ENCODE data around the gene PREX1.

Gene PREX1

GRCh38 chr20:48717095-48717672, 110.6 kb downstream of the PREX1 start:
- no peak overlapping the region for H3K4me3 ChIP-seq
- peak overlapping the region in 11 of 21 experiments; percentile 3 to 88 (median 75) for H3K27ac ChIP-seq

DNA sequence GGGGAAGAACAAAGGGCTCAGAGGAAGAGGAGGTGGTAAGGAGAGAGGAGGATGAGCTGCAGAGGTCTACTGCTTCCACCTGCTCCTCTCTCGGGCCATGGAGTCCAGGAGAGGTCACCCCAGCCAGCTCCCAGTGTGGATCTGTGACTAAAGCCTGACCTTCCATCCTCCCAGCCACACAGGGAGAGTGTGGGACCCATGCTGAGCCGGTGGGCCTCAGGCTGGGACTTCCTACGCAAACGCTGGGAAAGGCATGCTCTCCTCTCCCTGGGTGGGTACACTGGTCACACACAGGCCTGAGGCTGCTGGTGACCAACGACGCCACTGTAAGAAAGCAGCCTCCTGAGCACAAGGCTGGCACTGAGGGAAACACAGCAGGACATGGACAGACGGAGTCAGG, 111.3 kb downstream of the PREX1 start:
- H3K27ac ChIP-seq: peak overlapping the region in 15 of 21 experiments; percentile 34 to 88 (median 71)
- no peak overlapping the region for H3K4me3 ChIP-seq

GRCh38 chr20:48716086-48716485, 111.7 kb downstream of the PREX1 start:
- H3K27ac ChIP-seq: peak overlapping the region in 15 of 21 experiments; percentile 34 to 88 (median 71)
- no peak overlapping the region for H3K4me3 ChIP-seq

- peak overlapping the region in 2 of 21 experiments; percentile 81 to 88 for H3K27ac ChIP-seq
Observed at GRCh38 chr20:48714764-48715163, 113.0 kb downstream of the PREX1 start.

DNA sequence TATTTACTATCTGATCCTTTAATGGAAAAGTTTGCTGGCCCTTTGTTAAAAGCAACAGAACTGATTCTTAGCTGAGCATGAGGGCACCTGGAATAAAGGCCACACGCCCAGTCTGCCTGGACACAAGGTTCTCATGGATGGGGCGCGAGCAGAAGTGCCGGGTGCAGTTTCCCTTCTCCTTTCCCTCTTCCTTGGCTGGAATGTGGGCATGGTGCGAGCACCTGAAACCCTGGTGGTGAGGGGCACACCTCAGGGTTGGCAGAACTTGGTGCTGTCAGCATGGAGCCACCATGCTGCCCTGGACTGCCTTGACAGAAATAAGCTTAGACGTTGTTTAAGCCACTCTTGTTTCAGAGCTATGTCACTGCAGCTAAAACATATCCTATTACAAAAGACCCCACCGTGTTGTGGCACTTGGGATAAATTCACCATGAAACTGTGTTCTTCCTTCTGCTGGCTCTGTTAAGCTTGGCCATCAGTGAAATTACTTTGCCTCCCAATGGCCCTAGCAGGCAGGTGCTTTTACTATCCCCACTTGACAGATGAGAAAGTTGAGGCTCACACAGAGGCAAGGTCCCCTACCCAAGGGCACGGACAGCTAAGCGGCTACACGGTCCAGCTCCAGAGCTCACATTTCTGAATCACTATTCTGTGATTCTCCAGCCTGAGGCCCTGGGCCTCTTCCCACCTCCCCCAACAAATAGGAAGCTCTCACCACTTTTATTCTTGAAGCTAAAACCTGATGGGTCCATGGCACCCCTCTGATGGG, 115.9 kb downstream of the PREX1 start:
- H3K27ac ChIP-seq: peak overlapping the region in 3 of 21 experiments; percentile 21 to 53 (median 30)

More at GRCh38 chr20:48714764-48715163, 113.0 kb downstream of the PREX1 start:
- H3K4me3 ChIP-seq: no peak overlapping the region

DNA sequence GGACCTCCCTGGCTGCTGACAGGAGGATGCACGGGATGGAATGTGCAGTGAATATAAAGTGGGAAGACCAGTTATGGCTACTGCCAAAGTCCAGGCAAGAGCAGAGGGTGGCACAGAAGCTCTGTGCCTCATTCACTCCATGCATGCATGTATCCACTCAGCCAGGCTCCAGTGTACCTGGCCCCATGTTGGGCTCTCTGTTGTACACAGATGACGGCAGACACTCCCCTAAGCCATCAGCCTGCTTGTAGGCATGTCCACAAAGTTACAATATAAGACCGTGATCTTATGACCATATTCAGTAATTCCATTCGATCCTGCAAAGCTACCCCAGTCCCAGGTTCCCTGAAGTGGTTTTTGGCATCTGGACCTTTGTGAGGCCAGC, 116.8 kb downstream of the PREX1 start:
- Histone ChIP-seq H3K27ac (no peak overlapping the region), H3K4me3 (no peak overlapping the region)

More for the DNA sequence above, 115.9 kb downstream of the PREX1 start:
- no peak overlapping the region for H3K4me3 ChIP-seq

DNA sequence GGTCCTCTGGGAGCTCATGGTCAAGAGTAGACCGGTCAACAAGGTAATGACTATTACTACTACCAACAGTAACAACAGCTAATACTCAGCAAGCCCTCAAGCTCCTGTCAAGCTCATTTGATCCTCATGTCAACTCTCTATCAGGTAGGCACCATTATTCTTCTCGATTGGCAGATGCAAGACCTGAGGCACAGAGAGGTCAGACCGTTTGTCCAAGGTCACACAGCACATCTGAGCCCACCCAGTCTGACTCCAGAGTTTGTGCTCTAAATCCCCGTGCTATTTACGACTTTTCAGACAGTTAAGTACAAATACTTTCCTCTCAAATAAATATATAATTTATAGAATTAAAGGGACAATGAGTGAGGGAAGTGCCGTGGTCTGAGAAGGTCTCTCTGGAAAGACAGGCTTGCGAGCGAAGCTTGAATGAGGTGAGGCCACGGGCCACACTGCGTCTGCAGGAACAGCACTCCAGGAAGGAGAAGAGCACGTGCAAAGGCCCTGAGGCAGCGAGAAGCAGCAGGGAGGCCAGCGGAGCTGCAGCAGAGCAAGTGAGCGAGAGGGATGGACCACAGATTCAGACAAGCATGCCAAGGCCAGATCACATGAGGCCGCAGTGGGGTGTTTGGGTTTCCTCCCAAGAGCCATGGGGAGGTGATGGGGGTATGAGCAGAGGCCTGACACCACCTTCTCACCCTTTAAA, 117.3 kb downstream of the PREX1 start:
- no peak overlapping the region for H3K4me3 ChIP-seq
- H3K27ac ChIP-seq: no peak overlapping the region

DNA sequence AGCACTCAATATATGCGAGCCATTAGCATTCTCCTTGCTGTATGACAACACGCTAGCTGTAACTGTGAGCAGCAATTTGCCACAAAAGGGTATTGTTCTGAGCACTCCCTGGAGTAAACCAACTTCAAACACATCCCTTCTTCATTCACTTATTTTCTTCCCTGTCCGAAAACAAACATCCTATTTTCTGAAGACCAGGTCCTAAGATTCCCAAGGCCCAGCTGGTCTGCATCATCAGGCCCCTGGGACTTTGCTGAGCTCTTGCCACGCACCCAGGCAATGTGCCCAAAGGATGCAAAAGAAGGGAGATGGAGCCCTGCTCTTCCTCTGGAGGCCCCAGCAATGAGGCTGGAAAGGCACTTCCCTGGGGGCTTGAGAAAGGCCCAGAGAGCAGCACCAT, 118.1 kb downstream of the PREX1 start:
- no peak overlapping the region for H3K4me3 ChIP-seq
- H3K27ac ChIP-seq: no peak overlapping the region

- H3K27ac ChIP-seq: no peak overlapping the region
- H3K4me3 ChIP-seq: no peak overlapping the region
Observed at GRCh38 chr20:48709058-48709691, 118.6 kb downstream of the PREX1 start.

GRCh38 chr20:48708630-48709029, 119.2 kb downstream of the PREX1 start:
- no peak overlapping the region for H3K4me3 ChIP-seq
- H3K27ac ChIP-seq: no peak overlapping the region

GRCh38 chr20:48708116-48708515, 119.7 kb downstream of the PREX1 start:
- peak overlapping the region in 1 of 21 experiments; percentile 76 for H3K27ac ChIP-seq
- no peak overlapping the region for H3K4me3 ChIP-seq

DNA sequence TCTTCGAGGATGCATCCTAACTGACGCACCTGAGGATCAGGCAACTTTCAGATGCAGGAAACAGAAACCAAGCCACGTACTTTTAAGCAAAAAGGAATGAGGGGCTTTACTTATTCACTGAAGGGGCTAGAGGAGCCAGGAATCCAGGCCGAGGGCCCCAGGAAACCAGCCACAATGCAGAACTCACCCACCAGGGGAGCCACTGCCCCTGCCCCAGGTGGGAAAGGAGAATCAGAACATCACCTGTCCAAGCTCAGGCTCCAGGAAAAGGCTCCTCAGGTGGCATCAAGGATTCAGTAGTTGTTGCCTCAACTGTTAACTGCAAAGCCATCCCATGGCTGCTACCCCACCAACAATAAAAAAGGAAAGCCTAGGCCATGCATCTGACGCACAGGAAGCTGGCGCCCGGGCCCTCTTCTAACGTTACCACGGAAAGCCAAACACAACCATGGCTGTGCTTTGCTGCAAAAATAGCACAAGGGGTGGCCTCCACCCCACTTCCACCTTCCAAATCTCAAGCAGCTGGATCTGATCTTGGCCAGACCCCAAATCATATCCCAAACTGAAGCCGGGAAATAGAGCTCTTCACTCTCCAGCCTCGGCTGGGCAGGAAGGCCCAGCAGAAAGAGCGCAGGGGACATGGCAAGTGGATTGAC, 121.0 kb downstream of the PREX1 start:
- Histone ChIP-seq H3K27ac (peak overlapping the region in 10 of 21 experiments; percentile 15 to 76 (median 51)), H3K4me3 (no peak overlapping the region)

- H3K4me3 ChIP-seq: no peak overlapping the region
- H3K27ac ChIP-seq: peak overlapping the region in 8 of 21 experiments; percentile 15 to 76 (median 57)
Observed at GRCh38 chr20:48706116-48706656, 121.6 kb downstream of the PREX1 start.

DNA sequence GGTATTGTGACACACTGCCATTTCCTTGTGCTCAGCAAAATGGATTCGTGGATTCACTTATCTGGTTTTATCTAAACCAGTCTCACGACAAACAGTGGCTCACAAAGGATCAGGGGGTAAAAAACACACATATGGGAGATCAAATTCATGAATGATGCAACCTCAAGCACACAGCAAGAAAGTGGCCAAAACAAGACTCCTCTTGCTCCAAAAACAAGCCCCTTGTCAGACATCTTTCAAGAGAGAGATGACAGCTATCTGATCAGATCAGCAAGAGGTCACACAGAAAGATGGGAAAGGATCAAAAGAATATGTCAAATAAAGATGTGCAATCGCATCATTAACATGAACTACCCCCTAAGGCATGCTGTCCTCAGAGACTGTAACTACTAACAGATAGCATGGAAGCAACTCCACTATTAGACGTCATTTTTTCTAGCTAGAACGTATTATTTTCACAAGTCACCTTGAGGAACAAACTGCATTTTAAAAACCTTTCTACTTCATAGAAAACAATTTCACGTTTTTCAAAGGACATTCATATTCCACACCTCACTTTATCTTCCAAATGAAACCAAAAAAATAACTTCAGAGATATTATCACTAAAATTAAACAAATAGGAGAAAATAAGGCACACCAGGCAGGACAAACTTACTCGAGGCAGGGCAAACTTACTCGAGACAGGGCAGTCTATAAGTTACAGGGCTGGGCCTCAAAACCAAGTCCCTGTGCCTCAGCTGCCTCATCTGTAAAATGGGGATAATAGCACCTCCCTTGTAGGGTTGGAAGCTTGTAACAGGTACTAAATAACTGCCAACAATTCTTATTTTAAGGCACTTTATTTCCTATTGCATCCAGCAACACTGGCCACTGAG, 122.3 kb downstream of the PREX1 start:
- Histone ChIP-seq H3K4me3 (no peak overlapping the region), H3K27ac (peak overlapping the region in 7 of 21 experiments; percentile 25 to 76 (median 49))

DNA sequence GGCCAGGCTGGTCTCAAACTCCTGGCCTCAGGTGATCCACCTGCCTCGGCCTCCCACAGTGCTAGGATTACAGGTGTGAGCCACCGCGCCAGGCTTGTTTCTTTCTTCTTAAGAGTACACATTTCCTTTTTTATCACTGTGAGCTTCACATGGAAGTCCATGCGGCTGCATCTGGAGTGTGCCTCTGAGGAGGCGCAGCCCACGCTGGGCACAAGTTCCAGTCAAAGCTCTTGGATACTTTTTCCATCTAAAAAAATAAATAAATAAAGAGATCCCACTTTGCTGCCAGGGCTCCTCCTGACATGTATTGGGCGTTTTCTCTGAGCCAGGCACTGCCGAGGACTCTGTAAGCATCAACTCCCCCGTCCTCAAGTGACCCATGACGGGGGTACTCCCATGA, 123.0 kb downstream of the PREX1 start:
- Histone ChIP-seq H3K27ac (peak overlapping the region in 7 of 21 experiments; percentile 14 to 76 (median 45)), H3K4me3 (no peak overlapping the region)

DNA sequence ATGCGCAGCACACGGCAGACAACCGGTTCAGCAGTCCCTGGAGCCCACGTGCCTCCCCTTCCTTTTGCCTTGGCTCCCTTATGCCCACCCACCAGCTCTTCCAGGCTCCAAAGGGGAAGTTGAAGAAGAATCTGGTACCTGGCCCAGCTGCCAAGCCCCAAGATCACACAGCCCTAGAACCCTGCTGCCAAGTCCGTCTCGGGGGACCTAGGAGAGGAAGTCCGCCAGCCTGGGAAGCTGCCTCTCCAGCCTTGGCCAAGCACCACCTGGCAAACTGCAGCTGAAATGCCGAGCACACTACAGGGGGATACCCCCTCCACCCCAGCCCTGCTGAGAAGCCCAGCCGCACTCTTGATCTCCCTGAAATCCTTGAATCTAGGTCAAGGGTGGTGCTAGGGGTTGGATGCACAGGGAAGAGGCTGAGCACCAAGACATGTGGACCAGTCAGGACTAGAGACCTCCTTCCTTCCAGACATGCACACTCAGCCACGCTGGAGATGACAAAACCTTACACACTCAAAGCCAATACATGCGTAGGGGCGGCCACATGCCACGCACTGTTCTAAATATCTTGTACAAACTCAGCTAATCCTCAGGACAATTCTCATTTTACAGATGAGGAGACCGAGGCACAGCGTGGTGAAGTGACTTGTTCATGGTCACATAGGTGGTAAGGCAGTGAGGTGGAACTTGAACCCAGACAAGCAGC, 124.1 kb downstream of the PREX1 start:
- Histone ChIP-seq H3K27ac (peak overlapping the region in 11 of 21 experiments; percentile 5 to 76 (median 60)), H3K4me3 (no peak overlapping the region)

DNA sequence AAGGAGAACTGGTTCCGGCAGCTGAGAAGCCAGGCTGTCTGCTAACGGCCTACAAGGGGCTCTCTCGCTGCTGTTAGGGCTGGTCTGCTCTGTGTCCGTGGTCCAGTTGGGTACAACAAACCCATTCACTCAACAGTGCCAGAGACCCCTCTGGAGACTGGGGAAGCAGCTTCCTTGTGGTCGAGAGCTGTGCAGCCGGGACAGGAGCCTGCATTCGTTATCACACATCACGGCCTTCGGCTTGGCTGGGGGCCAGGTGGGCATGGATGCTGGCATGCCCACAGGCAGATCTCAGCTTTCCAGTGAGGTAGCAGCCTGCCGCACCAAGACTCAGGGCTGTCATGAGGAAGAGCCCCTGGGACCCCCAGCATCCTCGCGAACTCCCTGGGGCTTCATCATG, 124.7 kb downstream of the PREX1 start:
- Histone ChIP-seq H3K27ac (peak overlapping the region in 11 of 21 experiments; percentile 5 to 76 (median 60)), H3K4me3 (no peak overlapping the region)

All from skin epidermis (tissue), 12 donors.